ENCODE measurements around the gene GAK.

The GAK gene

DNA sequence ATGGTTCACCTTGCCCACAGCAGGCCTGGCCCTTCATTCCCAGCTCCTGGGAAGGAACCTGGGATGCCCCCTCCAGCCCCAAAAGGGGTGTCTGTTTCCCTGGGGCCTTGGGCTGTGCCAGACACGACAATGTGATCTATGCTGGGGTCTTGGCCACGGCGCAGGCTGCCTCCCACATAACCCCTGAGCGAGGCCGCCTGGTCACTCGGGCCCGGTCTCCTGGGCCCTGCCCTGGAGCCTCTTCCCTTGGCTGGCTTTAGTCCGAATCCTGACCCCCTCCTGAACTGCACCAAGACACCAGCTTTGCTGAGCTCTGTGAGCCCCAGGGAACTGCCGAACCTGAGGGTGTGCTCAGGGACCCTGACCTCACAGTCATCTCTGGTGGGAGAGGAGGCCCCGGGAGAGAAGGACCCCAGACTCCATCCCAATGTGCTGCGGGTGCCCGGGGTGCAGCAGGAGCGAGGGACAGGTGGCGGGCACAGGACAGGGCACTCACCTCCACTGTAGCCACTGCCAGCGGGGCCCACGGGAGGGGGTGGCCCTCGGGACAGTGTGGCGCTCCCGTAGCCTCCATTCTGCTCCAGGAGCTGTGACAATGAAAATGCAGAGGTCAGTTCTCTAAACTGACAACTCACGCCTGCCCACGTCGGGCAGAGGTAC is 42.0 kb downstream of the GAK start:
- peaks cover 29% of the 10 kb centered on the region for H3K36me3 ChIP-seq
- no peaks in the 10 kb centered on the region for H3K4me1 ChIP-seq
- TF ChIP-seq, protein P1, sequence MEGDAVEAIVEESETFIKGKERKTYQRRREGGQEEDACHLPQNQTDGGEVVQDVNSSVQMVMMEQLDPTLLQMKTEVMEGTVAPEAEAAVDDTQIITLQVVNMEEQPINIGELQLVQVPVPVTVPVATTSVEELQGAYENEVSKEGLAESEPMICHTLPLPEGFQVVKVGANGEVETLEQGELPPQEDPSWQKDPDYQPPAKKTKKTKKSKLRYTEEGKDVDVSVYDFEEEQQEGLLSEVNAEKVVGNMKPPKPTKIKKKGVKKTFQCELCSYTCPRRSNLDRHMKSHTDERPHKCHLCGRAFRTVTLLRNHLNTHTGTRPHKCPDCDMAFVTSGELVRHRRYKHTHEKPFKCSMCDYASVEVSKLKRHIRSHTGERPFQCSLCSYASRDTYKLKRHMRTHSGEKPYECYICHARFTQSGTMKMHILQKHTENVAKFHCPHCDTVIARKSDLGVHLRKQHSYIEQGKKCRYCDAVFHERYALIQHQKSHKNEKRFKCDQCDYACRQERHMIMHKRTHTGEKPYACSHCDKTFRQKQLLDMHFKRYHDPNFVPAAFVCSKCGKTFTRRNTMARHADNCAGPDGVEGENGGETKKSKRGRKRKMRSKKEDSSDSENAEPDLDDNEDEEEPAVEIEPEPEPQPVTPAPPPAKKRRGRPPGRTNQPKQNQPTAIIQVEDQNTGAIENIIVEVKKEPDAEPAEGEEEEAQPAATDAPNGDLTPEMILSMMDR (IDR thresholded peaks at IDR 0.05; ENCODE audit: low read depth, low read length) = no peak
- no peaks in the 10 kb centered on the region for H3K9me3 ChIP-seq
- no peak overlapping the region for H3K4me3 ChIP-seq (ENCODE audit: low read depth, low read length)
- no peak for DNase-seq
- no peaks in the 10 kb centered on the region for H3K27me3 ChIP-seq

DNA sequence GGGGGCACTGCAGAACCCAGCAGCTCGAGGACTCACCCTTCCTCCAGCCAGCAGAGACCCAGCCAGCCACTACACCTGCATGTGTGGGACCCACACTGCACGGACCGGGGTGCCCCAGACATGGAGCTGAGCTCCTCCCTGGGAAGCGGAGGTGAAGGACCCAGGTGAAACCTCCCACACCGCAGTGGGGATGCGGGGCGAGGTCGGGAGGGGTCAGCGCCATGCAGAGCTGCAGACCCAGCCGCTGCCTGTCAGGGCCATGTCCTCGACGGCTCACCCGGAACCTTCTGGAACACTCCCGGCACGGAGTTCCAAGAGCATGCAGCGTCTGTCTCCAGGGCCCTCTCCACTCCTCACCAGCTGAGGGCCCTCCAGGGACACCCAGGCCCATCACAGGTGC is 42.6 kb downstream of the GAK start:
- DNase-seq = no peak
- no peaks in the 10 kb centered on the region for H3K9me3 ChIP-seq
- H3K4me3 ChIP-seq (ENCODE audit: low read depth, low read length) = no peak overlapping the region
- H3K36me3 ChIP-seq = peaks cover 29% of the 10 kb centered on the region
- TF ChIP-seq, protein P1 (IDR thresholded peaks at IDR 0.05; ENCODE audit: low read depth, low read length) = no peak
- H3K27me3 ChIP-seq = no peaks in the 10 kb centered on the region
- H3K4me1 ChIP-seq = no peaks in the 10 kb centered on the region

DNA sequence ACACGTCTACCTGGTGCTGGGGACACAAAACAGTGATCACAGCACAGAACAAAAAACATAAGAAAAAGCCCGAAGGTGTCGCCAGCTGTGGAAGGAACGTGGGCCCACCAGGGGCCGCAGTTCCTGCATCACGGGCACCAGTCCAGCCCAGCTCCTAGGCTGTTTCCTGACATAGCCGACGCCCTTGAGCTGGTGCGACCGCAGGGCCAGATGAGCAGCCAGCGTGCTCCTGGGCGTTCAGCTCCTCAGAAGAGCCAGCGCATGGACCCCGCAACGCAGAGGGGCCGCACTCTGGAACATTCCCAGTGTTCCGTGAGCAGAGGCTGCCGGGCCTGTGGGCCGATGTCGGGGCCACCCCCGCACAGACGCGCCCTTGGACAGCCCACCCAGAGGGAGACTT is 44.1 kb downstream of the GAK start:
- peaks cover 40% of the 10 kb centered on the region for H3K36me3 ChIP-seq
- H3K27me3 ChIP-seq = no peaks in the 10 kb centered on the region
- no peaks in the 10 kb centered on the region for H3K9me3 ChIP-seq
- H3K4me3 ChIP-seq (ENCODE audit: low read depth, low read length) = no peak overlapping the region
- no peak for DNase-seq
- TF ChIP-seq, protein P1 (IDR thresholded peaks at IDR 0.05; ENCODE audit: low read depth, low read length) = no peak
- H3K4me1 ChIP-seq = no peaks in the 10 kb centered on the region

DNA sequence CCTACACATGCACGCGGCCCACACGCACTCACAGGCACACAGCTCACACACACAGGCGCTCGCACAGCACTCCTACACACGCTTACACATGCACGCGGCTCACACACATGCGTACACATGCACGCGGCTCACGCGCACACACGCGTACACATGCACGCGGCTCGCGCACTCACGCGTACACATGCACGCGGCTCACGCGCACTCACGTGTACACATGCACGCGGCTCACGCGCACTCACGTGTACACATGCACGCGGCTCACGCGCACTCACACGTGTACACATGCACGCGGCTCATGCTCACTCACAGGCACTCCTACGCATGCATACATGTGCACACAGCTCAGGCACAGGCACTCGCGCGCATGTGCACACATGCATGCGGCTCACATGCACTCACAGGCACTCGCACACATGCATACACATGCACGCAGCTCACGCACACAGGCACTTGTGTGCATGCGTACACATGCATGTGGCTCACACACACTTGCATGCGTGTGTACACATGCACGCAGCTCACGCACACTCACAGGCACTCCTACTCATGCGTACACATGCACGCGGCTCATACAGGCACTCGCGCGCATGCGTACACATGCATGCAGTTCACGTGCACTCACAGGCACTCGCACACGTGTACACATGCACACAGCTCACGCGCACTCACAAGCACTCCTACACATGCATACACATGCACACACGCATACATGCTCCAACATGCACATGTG is 44.9 kb downstream of the GAK start:
- Histone ChIP-seq H3K36me3 (peaks cover 43% of the 10 kb centered on the region), H3K4me1 (no peaks in the 10 kb centered on the region), H3K27me3 (no peaks in the 10 kb centered on the region), H3K9me3 (no peaks in the 10 kb centered on the region), H3K4me3 (ENCODE audit: low read depth, low read length) (no peak overlapping the region)
- DNase-seq = no peak
- TF ChIP-seq, protein P1 (IDR thresholded peaks at IDR 0.05; ENCODE audit: low read depth, low read length) = no peak

DNA sequence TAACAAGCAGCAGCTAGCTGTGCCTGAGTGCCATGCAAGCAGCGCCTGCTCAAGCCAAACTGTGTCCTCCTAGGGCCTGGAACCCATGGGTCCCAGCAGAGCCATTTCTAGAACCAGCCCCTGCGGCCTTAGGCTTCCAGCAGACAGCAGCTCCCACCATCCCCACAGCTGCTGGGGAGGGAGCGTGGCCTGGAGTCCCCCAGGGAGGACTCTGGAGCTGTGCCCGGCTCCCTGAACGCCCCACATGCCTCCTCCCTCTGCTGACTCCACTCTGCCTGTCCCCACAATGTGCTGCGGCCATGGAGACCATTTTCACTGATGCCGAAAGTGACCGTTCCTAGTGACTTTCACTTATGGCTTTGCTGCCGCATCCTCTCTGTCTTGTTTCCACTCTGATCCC is 45.9 kb downstream of the GAK start:
- TF ChIP-seq, protein P1 (IDR thresholded peaks at IDR 0.05; ENCODE audit: low read depth, low read length) = no peak
- no peaks in the 10 kb centered on the region for H3K9me3 ChIP-seq
- H3K4me1 ChIP-seq = no peaks in the 10 kb centered on the region
- peaks cover 51% of the 10 kb centered on the region for H3K36me3 ChIP-seq
- no peak for DNase-seq
- H3K27me3 ChIP-seq = no peaks in the 10 kb centered on the region
- H3K4me3 ChIP-seq (ENCODE audit: low read depth, low read length) = no peak overlapping the region

DNA sequence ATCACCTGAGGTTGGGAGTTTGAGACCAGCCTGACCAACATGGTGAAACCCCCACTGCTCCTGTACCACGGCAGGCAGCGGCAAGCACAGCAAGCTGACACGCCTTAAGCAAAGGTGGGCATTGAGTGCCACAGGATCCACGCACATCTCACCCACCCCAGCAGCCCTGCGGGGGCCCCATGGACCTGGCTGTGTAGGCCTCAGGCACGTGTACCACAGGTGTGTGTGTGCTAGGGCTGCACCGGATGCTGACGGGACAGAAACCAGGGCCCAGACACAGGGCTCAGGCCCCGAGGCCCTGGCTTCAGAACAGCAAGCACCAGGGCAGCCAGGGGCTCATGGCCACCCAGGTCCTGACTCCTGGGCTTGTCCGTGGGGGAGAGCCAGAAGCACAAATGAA is 46.8 kb downstream of the GAK start:
- TF ChIP-seq, protein P1 (IDR thresholded peaks at IDR 0.05; ENCODE audit: low read depth, low read length) = no peak
- Histone ChIP-seq H3K27me3 (no peaks in the 10 kb centered on the region), H3K4me1 (no peaks in the 10 kb centered on the region), H3K9me3 (no peaks in the 10 kb centered on the region), H3K4me3 (ENCODE audit: low read depth, low read length) (no peak overlapping the region), H3K36me3 (peaks cover 49% of the 10 kb centered on the region)
- no peak for DNase-seq

Measured in BE2C (cell line).